GM06990 (cell line): Measurements from ENCODE around the gene PDE6A.

ENCODE experiments used
- DNase-seq: peaks from one replicate; pipeline ENCODE4 v3.0.0-alpha.2; 2011; ENCODE audit not compliant: insufficient read length; ENCODE audit errors: extremely low read depth
- H3K27me3 ChIP-seq: replicated peaks from 2 replicates; pipeline ENCODE4 v1.6.0; 2011; ENCODE audit warnings: low read length; ENCODE audit not compliant: control insufficient read depth, insufficient read depth
- H3K36me3 ChIP-seq: 2 replicates; pipeline ENCODE4 v1.5.1; 2011; ENCODE audit warnings: low read length; ENCODE audit not compliant: control insufficient read depth, insufficient read depth
- H3K4me3 ChIP-seq: replicated peaks from 2 replicates; pipeline ENCODE4 v1.5.1; 2011; ENCODE audit warnings: low read depth, mild to moderate bottlenecking, control low read depth, low read length
- TF ChIP-seq, protein P1 (sequence below): IDR thresholded peaks from 2 replicates; pipeline ENCODE4 v1.5.1; 2011; ENCODE audit warnings: low read length, control low read depth, mild to moderate bottlenecking, inconsistent platforms; ENCODE audit not compliant: insufficient read depth, poor library complexity, severe bottlenecking

The PDE6A gene

GRCh38 chr5:149940941-149941644, 3.5 kb downstream of the PDE6A start:
- TF ChIP-seq, protein P1, sequence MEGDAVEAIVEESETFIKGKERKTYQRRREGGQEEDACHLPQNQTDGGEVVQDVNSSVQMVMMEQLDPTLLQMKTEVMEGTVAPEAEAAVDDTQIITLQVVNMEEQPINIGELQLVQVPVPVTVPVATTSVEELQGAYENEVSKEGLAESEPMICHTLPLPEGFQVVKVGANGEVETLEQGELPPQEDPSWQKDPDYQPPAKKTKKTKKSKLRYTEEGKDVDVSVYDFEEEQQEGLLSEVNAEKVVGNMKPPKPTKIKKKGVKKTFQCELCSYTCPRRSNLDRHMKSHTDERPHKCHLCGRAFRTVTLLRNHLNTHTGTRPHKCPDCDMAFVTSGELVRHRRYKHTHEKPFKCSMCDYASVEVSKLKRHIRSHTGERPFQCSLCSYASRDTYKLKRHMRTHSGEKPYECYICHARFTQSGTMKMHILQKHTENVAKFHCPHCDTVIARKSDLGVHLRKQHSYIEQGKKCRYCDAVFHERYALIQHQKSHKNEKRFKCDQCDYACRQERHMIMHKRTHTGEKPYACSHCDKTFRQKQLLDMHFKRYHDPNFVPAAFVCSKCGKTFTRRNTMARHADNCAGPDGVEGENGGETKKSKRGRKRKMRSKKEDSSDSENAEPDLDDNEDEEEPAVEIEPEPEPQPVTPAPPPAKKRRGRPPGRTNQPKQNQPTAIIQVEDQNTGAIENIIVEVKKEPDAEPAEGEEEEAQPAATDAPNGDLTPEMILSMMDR, result no peak

DNA sequence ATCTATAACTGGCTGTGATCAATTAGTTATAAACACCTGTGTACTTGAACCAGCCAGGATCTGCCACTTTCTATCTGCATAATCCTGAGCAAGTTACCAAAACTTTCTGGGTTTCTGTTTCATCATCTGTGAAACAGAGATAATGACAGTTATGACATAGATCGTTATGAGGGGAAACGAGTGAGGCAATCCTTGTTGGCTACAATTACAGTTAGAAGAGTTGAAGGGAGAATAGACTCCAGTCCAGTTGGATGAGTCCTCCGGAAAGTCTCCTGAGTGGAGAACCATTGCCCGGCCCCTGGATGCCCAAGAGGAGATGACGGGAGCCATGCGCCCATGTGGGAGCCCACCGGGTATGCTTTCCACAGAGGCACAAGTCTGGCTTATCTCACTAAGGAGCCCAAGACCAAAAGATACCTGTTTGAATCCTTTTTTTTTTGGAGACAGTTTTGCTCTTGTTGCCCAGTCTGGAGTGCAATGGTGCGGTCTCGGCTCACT, 4.5 kb downstream of the PDE6A start:
- H3K4me3 ChIP-seq, result no peak overlapping the region

More at GRCh38 chr5:149940941-149941644, 3.5 kb downstream of the PDE6A start:
- H3K27me3 ChIP-seq, result no peaks in the 10 kb centered on the region; the same call in 1 of the 2 replicates
- no peaks in the 10 kb centered on the region for H3K36me3 ChIP-seq
- H3K4me3 ChIP-seq, result no peak overlapping the region
- no peak for DNase-seq

GRCh38 chr5:149939546-149939945, 5.0 kb downstream of the PDE6A start:
- no peak for DNase-seq
- H3K36me3 ChIP-seq, result no peaks in the 10 kb centered on the region
- H3K27me3 ChIP-seq, result no peaks in the 10 kb centered on the region; the same call in 1 of the 2 replicates
- no peak overlapping the region for H3K4me3 ChIP-seq
- TF ChIP-seq, protein P1, result no peak

More for the DNA sequence above, 4.5 kb downstream of the PDE6A start:
- TF ChIP-seq, protein P1, result no peak
- H3K36me3 ChIP-seq, result no peaks in the 10 kb centered on the region
- peak; percentile 40 for DNase-seq
- H3K27me3 ChIP-seq, result no peaks in the 10 kb centered on the region; the same call in 1 of the 2 replicates

- DNase-seq, result no peak
- TF ChIP-seq, protein P1, result no peak
- no peaks in the 10 kb centered on the region for H3K36me3 ChIP-seq
- H3K4me3 ChIP-seq, result no peak overlapping the region
- H3K27me3 ChIP-seq, result no peaks in the 10 kb centered on the region; the same call in 1 of the 2 replicates
Observed at GRCh38 chr5:149938791-149939358, 5.7 kb downstream of the PDE6A start.

DNA sequence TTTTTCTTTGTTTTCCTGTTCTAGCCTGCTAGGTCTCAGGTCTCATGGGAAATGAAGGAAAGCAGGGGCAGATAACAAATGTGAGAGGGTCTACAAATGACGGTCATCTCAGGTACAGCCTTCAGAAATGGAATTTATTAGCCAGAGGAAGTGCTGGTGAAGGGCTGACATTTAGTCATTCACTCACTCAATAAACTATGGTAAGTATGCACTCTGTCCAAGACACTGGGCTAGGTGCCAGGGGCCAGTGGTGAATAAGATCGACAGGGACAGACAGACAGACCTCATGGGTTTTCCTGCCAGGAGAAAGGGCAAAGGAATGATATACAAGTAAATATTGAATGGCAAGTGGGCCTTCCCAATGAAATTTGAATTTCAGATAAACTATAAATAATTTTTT, 6.3 kb downstream of the PDE6A start:
- Histone ChIP-seq H3K36me3 (no peaks in the 10 kb centered on the region), H3K4me3 (no peak overlapping the region)

More for the DNA sequence above, 6.3 kb downstream of the PDE6A start:
- TF ChIP-seq, protein P1, result no peak
- no peak for DNase-seq
- no peaks in the 10 kb centered on the region; the same call in 1 of the 2 replicates for H3K27me3 ChIP-seq
